GM12872 (cell line): ENCODE results near the gene HCFC1R1.

ENCODE experiments used
- CTCF ChIP-seq: IDR thresholded peaks from 3 replicates; pipeline ENCODE4 v1.5.1; 2011; ENCODE audit warnings: low read depth, mild to moderate bottlenecking, low read length, moderate library complexity; ENCODE audit not compliant: insufficient read depth

HCFC1R1 gene

GRCh38 chr16:3030222-3031212 is 6.8 kb upstream of the HCFC1R1 start:
- no peak for TF ChIP-seq CTCF

GRCh38 chr16:3029491-3030221 is 5.9 kb upstream of the HCFC1R1 start:
- TF ChIP-seq CTCF = no peak

GRCh38 chr16:3028716-3029319 is 5.1 kb upstream of the HCFC1R1 start:
- TF ChIP-seq CTCF = no peak

- TF ChIP-seq CTCF = peak; percentile 84
Observed at GRCh38 chr16:3027983-3028715, 4.4 kb upstream of the HCFC1R1 start.

GRCh38 chr16:3027489-3027795 is 3.7 kb upstream of the HCFC1R1 start:
- no peak for TF ChIP-seq CTCF

GRCh38 chr16:3026609-3027488 is 3.1 kb upstream of the HCFC1R1 start:
- TF ChIP-seq CTCF = no peak
